GM19455 (cell line): ENCODE measurements around the gene EDNRA.
"Not testable (repeated sequence)": the region's sequence is repeated elsewhere in the genome, so short reads cannot be mapped to it uniquely, and the experiment has no call there.

Source experiments
- ATAC-seq: cut with Tn5 transposase; IDR thresholded peaks from one replicate; pipeline ENCODE4 v1.9.1; 2021; ENCODE audit not compliant: unreplicated experiment

The EDNRA gene

GRCh38 chr4:147480891-147481576, at the start of gene EDNRA:
EDNRA (plus strand) TSS chr4:147481097; CDS start chr4:147485682, 4,585 bp downstream.
- no peak for ATAC-seq

GRCh38 chr4:147434370-147434769, 46.5 kb upstream of the EDNRA start:
- ATAC-seq, result not testable (repeated sequence)

- no peak for ATAC-seq
Observed at GRCh38 chr4:147440442-147440841, 40.5 kb upstream of the EDNRA start.

GRCh38 chr4:147447786-147448185, 33.1 kb upstream of the EDNRA start:
- no peak for ATAC-seq

GRCh38 chr4:147453561-147454141, 27.2 kb upstream of the EDNRA start:
- ATAC-seq, result no peak

GRCh38 chr4:147456706-147457105, 24.2 kb upstream of the EDNRA start:
- ATAC-seq, result no peak

GRCh38 chr4:147461161-147461560, 19.7 kb upstream of the EDNRA start:
- ATAC-seq, result no peak

GRCh38 chr4:147463065-147463464, 17.8 kb upstream of the EDNRA start:
- no peak for ATAC-seq

- ATAC-seq, result no peak
Observed at GRCh38 chr4:147465461-147465860, 15.4 kb upstream of the EDNRA start.

- ATAC-seq, result no peak
Observed at GRCh38 chr4:147477439-147477838, 3.5 kb upstream of the EDNRA start.

- no peak for ATAC-seq
Observed at GRCh38 chr4:147479376-147479775, 1.5 kb upstream of the EDNRA start.

GRCh38 chr4:147479786-147480185, 1.1 kb upstream of the EDNRA start:
- ATAC-seq, result no peak

- no peak for ATAC-seq
Observed at GRCh38 chr4:147480502-147480890, 401 bp upstream of the EDNRA start.

GRCh38 chr4:147481577-147482109, 746 bp downstream of the EDNRA start:
- no peak for ATAC-seq

GRCh38 chr4:147482281-147482680, 1.4 kb downstream of the EDNRA start:
- no peak for ATAC-seq

- ATAC-seq, result no peak
Observed at GRCh38 chr4:147485167-147485566, 4.3 kb downstream of the EDNRA start.

- no peak for ATAC-seq
Observed at GRCh38 chr4:147487616-147488015, 6.7 kb downstream of the EDNRA start.

GRCh38 chr4:147488556-147488955, 7.7 kb downstream of the EDNRA start:
- no peak for ATAC-seq

GRCh38 chr4:147491086-147491485, 10.2 kb downstream of the EDNRA start:
- ATAC-seq, result no peak

GRCh38 chr4:147492306-147492705, 11.4 kb downstream of the EDNRA start:
- ATAC-seq, result no peak

GRCh38 chr4:147492761-147493160, 11.9 kb downstream of the EDNRA start:
- no peak for ATAC-seq

- ATAC-seq, result no peak
Observed at GRCh38 chr4:147493307-147493706, 12.4 kb downstream of the EDNRA start.

GRCh38 chr4:147494301-147494700, 13.4 kb downstream of the EDNRA start:
- ATAC-seq, result no peak
